Naive thymus-derived CD4-positive, alpha-beta T cell (primary cell): Measurements from ENCODE around the gene CCDC187. TPM values are rescaled to one million over a fixed set of nuclear protein-coding genes. Genes with fewer than 3 reads are reported as not detected.

Experiments used
- ATAC-seq: fragments of 150-1000 bp; cut with Tn5 transposase; 2 replicates; pipeline ENCODE4 v1.10.0; 2021; ENCODE audit warnings: mild to moderate bottlenecking, moderate library complexity
- CTCF ChIA-PET: fragments of 350-600 bp; sonication (Branson Sonifier 250); formaldehyde crosslinking; loops from one replicate; lab custom pipeline; 2021; ENCODE audit warnings: antibody characterized with exemption; lab: Charles Lee
- POLR2A ChIA-PET: fragments of 350-600 bp; sonication (Branson Sonifier 250); formaldehyde crosslinking; loops from one replicate; lab custom pipeline; 2021; ENCODE audit warnings: antibody characterized with exemption, inconsistent platforms; lab: Charles Lee
- DNase-seq, 9 donors: peaks; one replicate each; pipeline versions ENCODE4 v3.0.0 to v3.0.0-alpha.2; 2020 to 2022; ENCODE audit warnings: mixed read lengths in 1 of 9
- H3K27ac ChIP-seq: one replicate; pipeline ENCODE4 v1.7.0; 2013; ENCODE audit warnings: mild to moderate bottlenecking, low read depth, low read length, moderate library complexity
- H3K27me3 ChIP-seq, 2 donors: one replicate each; pipeline ENCODE4 v1.7.0; 2013; ENCODE audit warnings: low read length in 2 of 2, mild to moderate bottlenecking in 2 of 2, moderate library complexity in 2 of 2; ENCODE audit not compliant: control insufficient read depth in 2 of 2, insufficient read depth in 2 of 2
- H3K36me3 ChIP-seq, 3 experiments: 1 replicate in 2 of 3; 2 replicates in 1 of 3; pipeline ENCODE4 v1.7.0; 2013; ENCODE audit warnings: low read length in 3 of 3, mild to moderate bottlenecking in 3 of 3, moderate library complexity in 1 of 3; ENCODE audit not compliant: insufficient read depth in 3 of 3, control insufficient read depth in 2 of 3
- H3K4me1 ChIP-seq, 2 donors: one replicate each; pipeline ENCODE4 v1.7.0; 2013; ENCODE audit warnings: low read length in 2 of 2, mild to moderate bottlenecking in 2 of 2, moderate library complexity in 1 of 2; ENCODE audit not compliant: control insufficient read depth in 2 of 2, insufficient read depth in 2 of 2
- H3K4me3 ChIP-seq: 2 replicates; pipeline ENCODE4 v1.7.0; 2013; ENCODE audit warnings: mild to moderate bottlenecking, low read length
- H3K9me3 ChIP-seq, 3 experiments: 1 replicate in 2 of 3; 2 replicates in 1 of 3; pipeline ENCODE4 v1.7.0; 2013; ENCODE audit warnings: low read length in 3 of 3; ENCODE audit not compliant: control insufficient read depth in 2 of 3
- H3K27ac Mint-ChIP-seq, 9 donors: one replicate each; pipeline ENCODE4 v1.8.0; 2020 to 2022; ENCODE audit warnings: mixed read lengths in 9 of 9, mild to moderate bottlenecking in 8 of 9, moderate library complexity in 5 of 9, inconsistent platforms in 2 of 9
- H3K27me3 Mint-ChIP-seq, 5 donors: one replicate each; pipeline ENCODE4 v1.8.0; 2021 to 2022; ENCODE audit warnings: mixed read lengths in 5 of 5, mild to moderate bottlenecking in 1 of 5
- H3K36me3 Mint-ChIP-seq, 5 donors: one replicate each; pipeline ENCODE4 v1.8.0; 2020 to 2022; ENCODE audit warnings: mixed read lengths in 5 of 5, mild to moderate bottlenecking in 3 of 5, inconsistent platforms in 1 of 5
- H3K4me1 Mint-ChIP-seq, 7 donors: one replicate each; pipeline ENCODE4 v1.8.0; 2020 to 2022; ENCODE audit warnings: mixed read lengths in 7 of 7, mild to moderate bottlenecking in 3 of 7, inconsistent platforms in 1 of 7
- H3K4me3 Mint-ChIP-seq, 10 donors: one replicate each; pipeline ENCODE4 v1.8.0; 2020 to 2022; ENCODE audit warnings: mild to moderate bottlenecking in 10 of 10, mixed read lengths in 10 of 10, moderate library complexity in 6 of 10, inconsistent platforms in 2 of 10
- H3K9me3 Mint-ChIP-seq, 11 donors: one replicate each; pipeline ENCODE4 v1.8.0; 2020 to 2022; ENCODE audit warnings: mixed read lengths in 11 of 11, mild to moderate bottlenecking in 4 of 11, inconsistent platforms in 1 of 11, moderate library complexity in 1 of 11
- intact Hi-C, 2 donors: fragments of 100-400 bp; cut with micrococcal nuclease; formaldehyde crosslinking; loops; one replicate each; pipeline ENCODE4 v1.15.1; 2023
- polyA plus RNA-seq, 2 donors: library from polyadenylated mRNA; unstranded; fragments of 300-500 nt; fragmentation: Illumina TruSeq; gene quantifications; one replicate each; pipeline ENCODE4 v1.2.3, GENCODE V29; 2021
- total RNA-seq, 6 experiments: library from RNA in 5 of 6; stranded (reverse) in 5 of 6; gene quantifications; 1 replicate in 5 of 6; 2 replicates in 1 of 6; pipeline ENCODE4 v1.2.3 and lab custom pipeline; 2021 to 2026

Gene CCDC187
- total and polyA plus RNA-seq, 7 experiments from 2014 or later = 0.10 TPM; not detected in 6

- no peaks in the 10 kb centered on the region for H3K27me3 ChIP-seq
- Mint-ChIP-seq H3K36me3 (peaks cover 3 to 18% (median 4%) of the 10 kb centered on the region in 5 donors), H3K27ac (peak overlapping the region in 6 of 9 donors; percentile 32 to 88 (median 56)), H3K4me1 (peaks cover 25 to 57% (median 46%) of the 10 kb centered on the region in 7 donors), H3K4me3 (peak overlapping the region in 3 of 10 donors; percentile 21 to 55 (median 28)), H3K9me3 (peaks cover 0 to 2% (median 0%) of the 10 kb centered on the region in 11 donors), H3K27me3 (no peaks in the 10 kb centered on the region)
- no peaks in the 10 kb centered on the region for H3K9me3 ChIP-seq
- CTCF ChIA-PET = no interaction called here
- POLR2A ChIA-PET = interaction anchor here (0.6 kb wide), 1 partner anchor 166 kb away, joined by 4 read pairs; no protein-coding TSS in a partner anchor
- DNase-seq (no peak), ATAC-seq (no peak)
- H3K27ac ChIP-seq = no peak overlapping the region
- H3K36me3 ChIP-seq = peaks cover 0 to 23% (median 0%) of the 10 kb centered on the region in 3 experiments
- intact Hi-C loops = loop anchor here (1.0 kb wide), 3 partner anchors 11 to 34 kb away; partner anchors contain the start of gene QSOX2 (in 1 of the 2)
- no peak overlapping the region for H3K4me3 ChIP-seq
- H3K4me1 ChIP-seq = peaks cover 0 to 9% of the 10 kb centered on the region in 2 donors
Measured at GRCh38 chr9:136232969-136233368, 70.9 kb downstream of the CCDC187 start.

GRCh38 chr9:136231478-136232297, 72.2 kb downstream of the CCDC187 start:
- ATAC-seq (peak; percentile 82), DNase-seq (peak in 7 of 9 donors; percentile 30 to 64 (median 53))
- peak overlapping the region; percentile 59 to 86 (median 78) for H3K4me3 Mint-ChIP-seq
- H3K36me3 ChIP-seq = peaks cover 0 to 18% (median 0%) of the 10 kb centered on the region in 3 experiments
- H3K4me1 ChIP-seq = peaks cover 0 to 9% of the 10 kb centered on the region in 2 donors
- H3K36me3 Mint-ChIP-seq = peaks cover 3 to 18% (median 4%) of the 10 kb centered on the region in 5 donors
- H3K27me3 Mint-ChIP-seq = no peaks in the 10 kb centered on the region
- H3K4me1 Mint-ChIP-seq = peaks cover 30 to 59% (median 44%) of the 10 kb centered on the region in 7 donors
- peak overlapping the region; percentile 64 for H3K27ac ChIP-seq
- no peaks in the 10 kb centered on the region for H3K27me3 ChIP-seq
- H3K27ac Mint-ChIP-seq = peak overlapping the region; percentile 74 to 95 (median 86)
- POLR2A ChIA-PET = no interaction called here
- peaks cover 0 to 2% (median 0%) of the 10 kb centered on the region in 11 donors for H3K9me3 Mint-ChIP-seq
- intact Hi-C loops = loop anchor here (1.0 kb wide), 3 partner anchors 13 to 36 kb away; partner anchors contain the start of gene QSOX2 (in 1 of the 2)
- CTCF ChIA-PET = no interaction called here
- H3K4me3 ChIP-seq = no peak overlapping the region
- H3K9me3 ChIP-seq = no peaks in the 10 kb centered on the region

- Histone ChIP-seq H3K9me3 (no peaks in the 10 kb centered on the region), H3K27ac (no peak overlapping the region), H3K27me3 (no peaks in the 10 kb centered on the region), H3K36me3 (peaks cover 0 to 11% (median 0%) of the 10 kb centered on the region in 3 experiments), H3K4me1 (peaks cover 0 to 9% of the 10 kb centered on the region in 2 donors), H3K4me3 (no peak overlapping the region)
- Mint-ChIP-seq H3K27me3 (no peaks in the 10 kb centered on the region), H3K4me3 (peak overlapping the region in 2 of 10 donors; percentile 83 to 86), H3K27ac (peak overlapping the region in 4 of 9 donors; percentile 22 to 88 (median 55)), H3K36me3 (peaks cover 3 to 17% (median 4%) of the 10 kb centered on the region in 5 donors), H3K9me3 (peaks cover 0 to 2% (median 0%) of the 10 kb centered on the region in 11 donors), H3K4me1 (peaks cover 29 to 59% (median 45%) of the 10 kb centered on the region in 7 donors)
- CTCF ChIA-PET = no interaction called here
- POLR2A ChIA-PET = no interaction called here
- DNase-seq = no peak
- intact Hi-C loops = no loop called here
- no peak for ATAC-seq
Measured at GRCh38 chr9:136230773-136231172, 73.1 kb downstream of the CCDC187 start.

- H3K27ac ChIP-seq = no peak overlapping the region
- no peaks in the 10 kb centered on the region for H3K9me3 ChIP-seq
- ATAC-seq (no peak), DNase-seq (no peak)
- Mint-ChIP-seq H3K36me3 (peaks cover 3 to 15% (median 4%) of the 10 kb centered on the region in 5 donors), H3K4me1 (peaks cover 31 to 60% (median 48%) of the 10 kb centered on the region in 7 donors), H3K27ac (peak overlapping the region in 3 of 9 donors; percentile 21 to 88 (median 54)), H3K27me3 (no peaks in the 10 kb centered on the region), H3K9me3 (peaks cover 0 to 2% (median 0%) of the 10 kb centered on the region in 11 donors), H3K4me3 (no peak overlapping the region)
- no peak overlapping the region for H3K4me3 ChIP-seq
- ChIA-PET POLR2A (no interaction called here), CTCF (interaction anchor here (0.7 kb wide), 1 partner anchor 38 kb away, joined by 3 read pairs; no protein-coding TSS in a partner anchor)
- H3K4me1 ChIP-seq = peaks cover 0 to 9% of the 10 kb centered on the region in 2 donors
- intact Hi-C loops = no loop called here
- H3K27me3 ChIP-seq = no peaks in the 10 kb centered on the region
- peaks cover 0 to 11% (median 0%) of the 10 kb centered on the region in 3 experiments for H3K36me3 ChIP-seq
Measured at GRCh38 chr9:136230365-136230764, 73.5 kb downstream of the CCDC187 start.

- ATAC-seq = no peak
- Histone ChIP-seq H3K27ac (no peak overlapping the region), H3K4me1 (peaks cover 0 to 9% of the 10 kb centered on the region in 2 donors), H3K27me3 (no peaks in the 10 kb centered on the region), H3K36me3 (peaks cover 0 to 12% (median 0%) of the 10 kb centered on the region in 3 experiments), H3K4me3 (no peak overlapping the region), H3K9me3 (no peaks in the 10 kb centered on the region)
- intact Hi-C loops = no loop called here
- CTCF ChIA-PET = interaction anchor here (0.7 kb wide), 1 partner anchor 39 kb away, joined by 3 read pairs; no protein-coding TSS in a partner anchor
- Mint-ChIP-seq H3K4me3 (no peak overlapping the region), H3K27ac (peak overlapping the region in 1 of 9 donors; percentile 69), H3K36me3 (peaks cover 0 to 17% (median 5%) of the 10 kb centered on the region in 5 donors), H3K4me1 (peaks cover 36 to 56% (median 43%) of the 10 kb centered on the region in 7 donors), H3K27me3 (no peaks in the 10 kb centered on the region), H3K9me3 (no peaks in the 10 kb centered on the region)
- POLR2A ChIA-PET = no interaction called here
- no peak for DNase-seq
Measured at GRCh38 chr9:136229096-136230065, 74.5 kb downstream of the CCDC187 start.
